GM18526 (cell line): ENCODE data around the gene SNX27.

Source experiments
- POLR2A ChIP-seq: IDR thresholded peaks from 3 replicates; pipeline ENCODE4 v1.6.1; 2011; ENCODE audit not compliant: insufficient read length; ENCODE audit errors: extremely low read depth

The SNX27 gene

DNA sequence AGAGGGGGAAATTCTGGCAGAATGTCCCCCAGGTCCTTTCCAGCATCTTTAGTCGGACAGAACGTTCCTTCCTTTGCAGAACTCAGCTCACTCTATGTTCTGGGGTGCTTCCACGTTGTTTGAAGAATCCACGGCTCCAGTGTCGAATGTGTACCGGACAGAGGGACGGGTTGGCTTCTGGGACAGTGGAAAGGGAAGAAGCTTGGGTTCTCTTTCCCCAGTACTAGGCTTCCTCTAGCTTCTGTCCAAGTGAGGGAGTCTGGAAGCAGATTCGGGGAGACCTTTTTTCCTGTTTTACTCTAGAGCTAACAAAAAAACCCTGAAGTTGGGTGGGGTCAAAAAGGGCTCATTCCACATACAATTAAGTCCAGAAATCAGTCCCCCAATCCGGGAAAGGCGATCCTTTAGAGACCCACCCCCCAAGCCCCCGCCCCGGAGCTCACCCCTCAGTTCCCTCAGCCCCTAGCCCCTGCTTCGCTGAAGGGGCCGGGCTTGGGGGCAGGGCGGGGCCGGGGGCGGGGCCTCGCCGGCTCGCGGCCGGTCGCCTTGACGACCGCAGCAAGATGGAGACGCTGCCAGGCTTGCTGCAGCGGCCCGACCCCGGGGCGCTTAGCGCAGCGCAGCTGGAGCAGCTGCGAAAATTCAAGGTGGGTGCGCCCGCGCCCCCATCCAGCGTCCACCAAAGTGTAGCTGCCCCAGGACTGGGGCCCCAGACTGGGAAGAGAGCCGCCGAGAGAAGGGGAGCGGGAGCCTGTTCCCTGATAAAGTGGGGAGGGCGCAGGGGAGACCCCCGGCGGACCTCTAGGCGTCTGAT is 109.3 kb downstream of the SNX27 start, which contains the start of gene RIIAD1:
RIIAD1 (plus strand) TSS at position 549 of the 814 bp plus-strand sequence; CDS start at position 564, 15 bp downstream.
- no peak for TF ChIP-seq POLR2A

DNA sequence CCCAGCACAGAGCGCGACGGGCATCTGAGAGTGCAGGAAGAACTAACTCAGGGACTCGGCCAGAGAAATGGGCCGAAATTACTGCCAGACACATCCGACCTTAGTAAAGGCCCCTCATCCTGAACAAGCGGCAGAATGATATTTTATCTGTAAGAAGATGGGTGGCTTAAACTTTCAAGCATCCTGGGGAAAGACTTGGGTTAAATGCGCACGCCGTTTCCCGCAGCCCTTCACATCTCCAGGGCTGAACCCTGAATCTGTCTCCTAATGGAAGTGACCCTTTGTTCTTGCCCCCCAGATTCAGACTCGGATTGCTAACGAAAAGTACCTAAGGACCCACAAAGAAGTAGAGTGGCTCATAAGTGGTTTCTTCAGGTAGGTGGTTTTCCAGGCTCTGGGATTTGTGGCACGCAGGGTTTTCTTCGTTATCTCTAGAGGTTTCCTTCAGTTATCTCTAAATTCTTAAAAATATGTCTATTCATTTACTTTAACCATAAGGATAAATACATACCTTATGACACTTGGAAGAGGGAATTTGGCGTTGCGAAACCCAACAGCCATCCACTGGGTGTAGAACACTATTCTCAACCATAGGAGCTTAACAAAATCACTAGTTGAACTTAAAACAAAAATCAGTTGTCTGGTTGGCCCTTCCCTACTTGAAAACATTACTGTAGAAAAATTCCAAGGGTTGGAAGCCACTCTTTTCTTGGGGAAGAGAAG is 110.1 kb downstream of the SNX27 start:
- no peak for TF ChIP-seq POLR2A

DNA sequence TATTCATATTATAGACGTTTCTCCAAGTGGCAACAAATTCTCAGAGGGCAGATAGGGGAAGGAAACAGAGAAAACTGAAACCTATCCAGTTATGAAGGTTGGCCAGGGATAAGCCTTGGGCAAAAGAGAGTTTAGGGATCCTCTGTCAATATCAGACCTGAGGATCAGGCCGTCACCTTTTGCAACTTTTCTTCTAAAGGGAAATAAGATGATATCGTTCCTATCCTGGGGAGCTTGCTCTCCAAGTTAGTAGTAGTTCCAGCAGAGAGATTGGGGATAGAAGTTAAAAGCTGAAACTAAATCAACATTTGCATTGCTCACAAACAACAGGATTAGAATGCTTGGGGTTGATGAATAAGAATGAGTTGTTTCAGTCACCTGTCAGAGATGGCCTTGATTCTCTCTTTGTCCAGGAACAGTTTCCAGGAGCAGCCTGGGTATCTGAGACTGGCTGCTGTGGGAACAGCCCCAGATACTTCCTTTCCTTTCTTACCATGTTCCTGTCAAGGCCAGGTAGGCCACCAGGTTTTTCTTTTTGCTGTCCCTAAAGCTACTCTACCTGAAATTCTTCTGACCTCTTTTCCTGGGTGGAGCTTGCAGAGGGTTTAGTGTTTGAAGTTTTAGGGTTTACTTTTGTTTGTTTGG is 112.0 kb downstream of the SNX27 start:
- no peak for TF ChIP-seq POLR2A

DNA sequence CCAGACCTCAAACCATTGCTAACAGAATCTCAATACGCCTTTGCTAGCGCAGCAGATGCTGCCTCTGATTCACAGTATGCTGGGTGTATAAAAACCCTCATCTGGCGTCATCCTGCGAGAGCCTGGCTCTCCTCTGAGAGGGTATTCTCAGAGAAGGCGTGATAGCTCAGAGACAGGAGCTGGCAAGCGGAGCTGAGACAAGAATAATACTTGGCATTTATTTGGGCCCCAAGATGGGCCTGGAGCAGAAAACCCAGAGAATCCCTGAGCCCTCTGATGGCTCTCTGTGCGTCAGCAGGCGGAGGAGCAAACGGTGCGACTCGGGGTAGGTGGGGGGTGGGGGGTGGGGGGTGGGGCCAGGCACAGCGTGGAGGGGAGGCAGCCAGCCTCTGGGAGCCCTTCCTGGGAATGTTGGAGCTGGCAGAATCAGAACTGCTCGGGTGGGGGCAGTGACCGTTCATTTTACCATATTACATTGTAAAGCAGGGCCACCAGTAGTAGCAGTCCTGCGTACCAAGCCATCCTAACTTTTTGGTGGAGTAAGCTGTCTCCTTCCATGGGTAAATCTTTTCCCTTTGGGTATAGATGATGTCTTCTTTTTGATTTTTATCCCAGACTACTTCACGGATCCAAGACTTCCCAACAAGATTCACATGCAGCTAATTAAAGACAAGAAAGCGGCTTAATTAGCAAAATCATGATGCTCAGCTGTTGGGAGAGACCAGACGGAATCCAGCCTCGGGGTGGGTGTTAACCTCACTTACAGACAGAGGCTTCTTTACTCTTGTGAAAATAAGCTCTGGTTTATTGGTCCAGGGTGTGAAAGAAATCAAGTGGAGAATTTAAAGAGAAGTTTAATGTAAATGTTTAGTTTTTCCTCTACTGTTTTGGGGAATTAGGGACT is 116.6 kb downstream of the SNX27 start:
- TF ChIP-seq POLR2A = no peak

DNA sequence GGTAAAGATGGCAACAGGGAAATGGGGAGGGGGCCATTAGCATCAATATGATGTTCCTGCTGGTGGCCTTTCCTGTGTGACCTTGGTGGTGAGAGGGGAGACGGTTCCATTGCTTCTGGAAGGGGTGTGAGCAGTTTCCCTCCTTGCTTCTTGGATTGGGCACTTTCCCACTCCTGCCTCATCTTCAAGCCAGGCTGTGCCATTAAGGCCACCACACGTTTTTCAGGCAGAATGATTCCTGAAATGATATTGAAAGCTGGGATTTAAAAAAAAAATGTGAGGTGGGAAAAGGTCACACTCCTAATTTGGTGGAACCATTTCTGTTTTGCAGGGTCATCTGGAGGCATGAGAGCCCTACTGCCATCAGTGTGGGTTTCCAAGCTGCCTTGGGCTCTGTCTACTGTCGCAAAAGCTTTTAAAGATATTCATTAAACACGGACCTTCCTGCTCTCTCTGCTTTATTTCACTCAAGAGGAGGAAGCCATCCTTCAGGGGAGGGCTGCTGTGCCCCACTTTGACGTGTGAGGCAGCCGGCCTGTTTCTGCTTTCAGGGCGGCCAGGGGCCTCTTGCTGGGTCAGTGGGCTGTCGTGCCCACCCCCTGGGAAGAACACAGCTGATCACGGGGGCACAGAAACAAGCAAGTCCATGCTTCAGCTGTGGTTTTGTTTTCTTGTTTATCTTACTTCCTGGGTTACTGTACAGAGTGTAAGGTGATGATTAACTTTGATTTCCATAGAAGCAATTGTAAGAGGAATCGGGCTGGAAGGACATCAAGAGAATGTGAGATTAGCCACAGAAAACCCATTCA is 117.5 kb downstream of the SNX27 start:
- TF ChIP-seq POLR2A = no peak

DNA sequence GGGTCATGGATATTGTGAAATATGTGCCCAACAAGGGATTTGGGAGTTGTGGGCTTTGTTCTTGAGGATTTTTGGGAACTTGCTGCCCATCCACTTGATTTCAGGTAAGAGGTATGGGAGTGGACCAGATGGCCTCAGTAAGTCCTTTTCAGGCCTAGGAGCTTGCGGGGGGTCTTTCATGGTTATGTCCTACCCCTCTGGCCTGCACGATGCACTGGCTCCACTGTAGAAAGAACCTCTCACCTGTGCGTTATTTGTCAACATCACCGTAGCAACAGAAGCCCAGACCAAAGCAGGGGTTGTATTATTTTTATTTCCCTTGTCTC is 118.1 kb downstream of the SNX27 start:
- TF ChIP-seq POLR2A = no peak

DNA sequence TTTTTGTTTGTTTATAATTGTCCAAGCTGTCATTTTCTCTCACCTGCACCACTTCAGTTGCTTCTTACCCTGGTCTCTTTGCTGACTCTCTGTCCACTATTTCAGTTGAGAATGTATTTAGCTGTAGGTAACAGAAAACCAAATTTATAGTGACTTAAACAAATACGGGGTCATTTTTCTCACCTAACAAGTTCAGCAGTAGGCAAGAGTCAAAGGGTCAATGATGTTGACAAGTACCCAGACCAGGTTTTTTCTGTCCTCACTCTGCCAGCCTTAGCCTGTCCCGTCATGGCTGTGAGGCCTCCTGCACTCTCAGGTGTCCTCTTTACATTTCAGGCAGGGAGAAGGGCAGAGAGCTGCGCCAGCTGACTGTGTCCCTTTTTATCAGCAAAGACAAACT is 121.3 kb downstream of the SNX27 start:
- TF ChIP-seq POLR2A = no peak

DNA sequence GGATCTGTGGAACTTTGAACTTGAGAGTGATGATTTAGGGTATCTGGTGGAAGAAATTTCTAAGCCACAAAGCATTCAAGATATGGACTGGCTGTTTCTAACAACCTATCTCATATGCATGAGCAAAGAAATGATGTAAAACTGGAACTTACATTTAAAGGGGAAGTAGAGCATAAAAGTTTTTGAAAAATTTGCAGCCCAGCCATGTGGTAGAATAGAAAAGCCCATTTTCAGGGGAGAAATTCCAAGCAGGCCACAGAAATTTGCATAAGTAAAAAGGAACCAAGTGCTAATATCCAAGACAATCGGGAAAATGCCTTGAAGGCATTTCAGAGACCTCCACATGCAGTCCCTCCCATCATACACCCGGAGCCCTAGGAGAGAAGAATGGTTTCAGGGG is 125.2 kb downstream of the SNX27 start:
- TF ChIP-seq POLR2A = no peak

DNA sequence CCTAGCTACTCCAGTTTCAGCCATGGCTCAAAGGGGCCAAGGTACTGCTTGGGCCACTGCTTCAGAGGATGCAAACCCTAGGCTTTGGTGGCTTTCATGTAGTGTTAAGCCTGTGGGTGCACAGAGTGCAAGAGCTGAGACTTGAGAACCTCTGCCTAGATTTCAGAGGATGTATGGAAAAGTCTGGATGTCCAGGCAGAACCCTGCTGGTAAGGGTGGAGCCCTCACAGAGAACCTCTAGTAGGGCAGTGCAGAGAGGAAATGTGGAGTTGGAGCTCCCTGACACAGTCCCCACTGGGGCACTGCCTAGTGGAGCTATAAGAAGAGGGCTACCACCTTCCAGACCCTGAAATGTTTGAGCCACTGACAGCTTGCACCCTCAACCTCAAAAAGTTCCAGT is 125.6 kb downstream of the SNX27 start:
- TF ChIP-seq POLR2A = no peak

DNA sequence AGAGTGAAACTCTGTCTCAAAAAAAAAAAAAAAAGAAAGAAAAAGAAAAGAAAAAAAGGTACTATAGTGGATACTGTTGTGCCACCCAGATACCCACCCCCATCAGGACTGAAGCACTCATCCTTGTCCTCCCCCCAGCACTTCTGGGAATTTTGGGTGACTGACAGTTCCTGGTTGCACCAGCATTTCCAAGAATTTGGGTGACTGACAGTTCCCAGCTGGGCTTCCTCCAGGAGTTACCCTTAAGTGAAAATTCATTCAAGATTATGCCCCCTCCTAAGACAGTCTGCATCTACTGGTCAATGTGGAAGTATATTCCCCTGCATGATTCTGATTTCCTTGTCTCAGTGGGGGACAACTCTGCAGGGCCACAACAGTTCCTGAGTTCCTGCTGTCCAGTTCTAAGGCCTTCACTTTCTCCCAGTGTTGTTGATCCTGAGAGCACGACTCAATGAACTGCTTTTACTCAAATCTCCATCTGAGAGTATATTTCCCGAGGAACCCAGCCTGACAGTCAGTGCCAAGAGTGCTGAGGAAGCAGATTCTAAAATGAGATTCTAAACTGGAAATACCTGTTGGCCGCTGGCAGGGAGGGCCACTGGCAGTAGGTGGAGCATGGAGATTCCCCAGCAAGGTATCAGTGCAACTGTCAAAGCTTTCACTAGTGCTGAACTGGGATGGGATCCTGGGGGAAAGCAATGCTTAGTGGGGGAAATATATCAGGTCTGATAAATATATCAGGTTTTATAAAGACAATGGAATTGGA is 127.9 kb downstream of the SNX27 start:
- no peak for TF ChIP-seq POLR2A

DNA sequence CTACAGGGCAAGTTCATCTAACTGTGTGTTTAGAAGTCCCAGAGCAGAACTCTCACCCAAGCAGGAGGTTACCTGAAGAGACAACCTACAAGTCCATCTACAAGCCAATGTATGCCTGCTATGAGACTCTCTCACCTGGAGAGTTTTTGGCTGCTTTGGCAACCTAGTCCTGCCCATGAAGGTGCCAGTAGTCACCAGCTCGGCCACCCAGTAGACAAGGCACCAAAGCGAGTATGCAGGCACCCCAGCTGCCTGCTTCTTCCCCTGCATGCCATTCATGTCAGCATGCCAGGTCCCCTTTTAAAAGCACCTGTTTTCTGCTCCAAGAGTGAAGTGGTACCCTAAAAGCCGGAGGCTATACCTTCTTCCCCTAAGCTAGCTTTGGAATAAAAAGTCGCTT is 129.7 kb downstream of the SNX27 start:
- TF ChIP-seq POLR2A = no peak
